Endothelial cell of umbilical vein (primary cell): ENCODE results near the gene LTBP1. TPM values are rescaled to one million over a fixed set of nuclear protein-coding genes. Genes with fewer than 3 reads are reported as not detected.
A peak's percentile ranks its signal among the peaks of the same experiment; 100 is the strongest.

Experiments
- BruUV-seq: library from RNA; stranded (reverse); fragments of 400-500 nt; replicated peaks from 2 replicates; lab custom pipeline; 2021; lab: Mats Ljungman, UMichigan
- CTCF ChIA-PET: fragments of 300-600, 350-600 bp; sonication (Branson Sonifier 250); formaldehyde crosslinking; loops from one replicate; lab custom pipeline; 2021; ENCODE audit warnings: antibody characterized with exemption, inconsistent platforms; lab: Charles Lee
- POLR2A ChIA-PET: fragments of 300-600, 350-600 bp; sonication (Branson Sonifier 250); formaldehyde crosslinking; loops from one replicate; lab custom pipeline; 2021; ENCODE audit warnings: antibody characterized with exemption, inconsistent platforms; lab: Charles Lee
- DNase-seq: peaks from one replicate; pipeline ENCODE4 v3.0.0-alpha.2; 2011; ENCODE audit warnings: low read depth, low spot score
- FAIRE-seq: peaks from 2 replicates; lab custom pipeline; 2011; peaks lifted over from hg19 to GRCh38; lab: Jason Lieb, UNC
- H2AFZ ChIP-seq: 2 replicates; pipeline ENCODE4 v1.6.0; 2012; ENCODE audit warnings: low read depth, low read length, control low read depth, inconsistent platforms
- H3K27ac ChIP-seq: 2 replicates; pipeline ENCODE4 v1.5.1; 2011; ENCODE audit warnings: low read depth, mild to moderate bottlenecking, control low read depth, low read length, moderate library complexity; ENCODE audit not compliant: insufficient read depth
- H3K27me3 ChIP-seq, 2 experiments: 2 replicates each; pipeline versions ENCODE4 v1.6.0 to v1.6.1; 2011; ENCODE audit warnings: low read length in 2 of 2, mixed read lengths in 1 of 2; ENCODE audit not compliant: control insufficient read depth in 2 of 2, insufficient read depth in 2 of 2
- H3K36me3 ChIP-seq, 2 experiments: 2 replicates in 1 of 2; 3 replicates in 1 of 2; pipeline ENCODE4 v1.5.1; 2011; ENCODE audit warnings: low read length in 2 of 2, mild to moderate bottlenecking in 1 of 2, moderate library complexity in 1 of 2; ENCODE audit not compliant: control insufficient read depth in 2 of 2, insufficient read depth in 2 of 2; ENCODE audit errors: extremely low read depth in 1 of 2
- H3K4me1 ChIP-seq: 3 replicates; pipeline ENCODE4 v1.5.1; 2011; ENCODE audit warnings: mild to moderate bottlenecking, low read length; ENCODE audit not compliant: control insufficient read depth, insufficient read depth; ENCODE audit errors: extremely low read depth
- H3K4me2 ChIP-seq: 2 replicates; pipeline ENCODE4 v1.6.1; 2011; ENCODE audit warnings: low read length, control low read depth, mixed read lengths; ENCODE audit not compliant: insufficient read depth
- H3K4me3 ChIP-seq, 3 experiments: fragments of 200-600 bp in 1 of 3; sonication (generic), shearing (Covaris generic) in 1 of 3; replicated peaks in 1 of 3; 2 replicates each; pipeline ENCODE4 v1.5.1; 2011 to 2016; ENCODE audit warnings: control low read depth in 3 of 3, low read length in 3 of 3, mild to moderate bottlenecking in 2 of 3, inconsistent platforms in 1 of 3, low read depth in 1 of 3, moderate library complexity in 1 of 3; ENCODE audit not compliant: insufficient read depth in 1 of 3
- H3K79me2 ChIP-seq: 2 replicates; pipeline ENCODE4 v1.6.0; 2012; ENCODE audit warnings: low read length, inconsistent platforms; ENCODE audit not compliant: control insufficient read depth, insufficient read depth
- H3K9ac ChIP-seq: replicated peaks from 2 replicates; pipeline ENCODE3; 2011; ENCODE audit warnings: low read length, control low read depth; ENCODE audit not compliant: insufficient read depth; ENCODE audit errors: extremely low read depth
- H3K9me1 ChIP-seq: replicated peaks from 3 replicates; pipeline ENCODE4 v1.6.0; 2011; ENCODE audit warnings: mild to moderate bottlenecking, low read length; ENCODE audit not compliant: control insufficient read depth, insufficient read depth; ENCODE audit errors: extremely low read depth
- H3K9me3 ChIP-seq: replicated peaks from 2 replicates; pipeline ENCODE4 v1.5.1; 2012; ENCODE audit warnings: low read length, inconsistent platforms; ENCODE audit not compliant: control insufficient read depth, insufficient read depth
- H4K20me1 ChIP-seq: replicated peaks from 2 replicates; pipeline ENCODE3; 2011; ENCODE audit warnings: mild to moderate bottlenecking, low read length; ENCODE audit not compliant: control insufficient read depth, insufficient read depth; ENCODE audit errors: extremely low read depth
- EZH2 ChIP-seq: IDR thresholded peaks from 2 replicates; pipeline ENCODE4 v1.6.1; 2012; ENCODE audit warnings: borderline replicate concordance, low read depth, mild to moderate bottlenecking, moderate library complexity, low read length, inconsistent platforms; ENCODE audit not compliant: severe bottlenecking
- FOS ChIP-seq: IDR thresholded peaks from 2 replicates; pipeline ENCODE4 v1.6.1; 2011; ENCODE audit warnings: mild to moderate bottlenecking, low read length, moderate library complexity, borderline replicate concordance; ENCODE audit not compliant: insufficient read depth
- GATA2 ChIP-seq: IDR thresholded peaks from 2 replicates; pipeline ENCODE4 v1.7.0; 2011; ENCODE audit warnings: low read depth, mild to moderate bottlenecking, moderate library complexity, mixed read lengths, low read length; ENCODE audit not compliant: insufficient read length, insufficient read depth
- JUN ChIP-seq: IDR thresholded peaks from 2 replicates; pipeline ENCODE4 v1.6.1; 2011; ENCODE audit warnings: borderline replicate concordance, low read depth; ENCODE audit not compliant: insufficient read length, insufficient read depth
- MYC ChIP-seq: IDR thresholded peaks from one replicate; pipeline ENCODE4 v1.6.1; 2011; ENCODE audit warnings: mild to moderate bottlenecking, low read depth, low read length
- POLR2A ChIP-seq: IDR thresholded peaks from 2 replicates; pipeline ENCODE4 v1.6.1; 2012; ENCODE audit warnings: low read depth, mild to moderate bottlenecking, control low read depth, low read length
- POLR2AphosphoS5 ChIP-seq: IDR thresholded peaks from 2 replicates; pipeline ENCODE4 v1.6.1; 2012; ENCODE audit warnings: low read depth, mild to moderate bottlenecking, control low read depth, low read length, moderate library complexity; ENCODE audit not compliant: insufficient read depth
- dilution Hi-C: fragments of 300-500 bp; cut with MboI; formaldehyde crosslinking; loops from one replicate; pipeline ENCODE4 v1.15.0; 2019; ENCODE audit warnings: low sequenced_read_pairs; ENCODE audit not compliant: extremely low pct_ligation_motif_present
- intact Hi-C: fragments of 100-400 bp; cut with micrococcal nuclease; formaldehyde crosslinking; loops from one replicate; pipeline ENCODE4 v1.10.0; 2022
- polyA plus RNA-seq, 4 experiments: library from polyadenylated mRNA; depleted of rRNA in 3 of 4; stranded (reverse) in 3 of 4; unstranded in 1 of 4; fragments of >200 nt; gene quantifications; 2 replicates each; pipeline versions ENCODE4 v1.2.1 to v1.2.3, GENCODE V29; 2011 to 2012; ENCODE audit warnings: missing spikeins in 1 of 4
- total RNA-seq: library from RNA; stranded (reverse); gene quantifications from 2 replicates; pipeline ENCODE4 v1.2.3, GENCODE V29; 2021
- TF ChIP-seq, protein P1 (sequence below): IDR thresholded peaks from 2 replicates; pipeline ENCODE4 v1.6.1; 2011; ENCODE audit not compliant: insufficient read depth, insufficient read length
- TF ChIP-seq, protein P2 (sequence below), 2 donors: IDR thresholded peaks; 1 replicate in 1 of 2; 2 replicates in 1 of 2; pipeline ENCODE4 v1.5.1; 2011; ENCODE audit warnings: low read length in 2 of 2, mild to moderate bottlenecking in 2 of 2, moderate library complexity in 2 of 2, control low read depth in 1 of 2, inconsistent platforms in 1 of 2, low read depth in 1 of 2; ENCODE audit not compliant: insufficient read depth in 1 of 2; ENCODE audit errors: extremely low read depth in 1 of 2

Gene LTBP1
- total and polyA plus RNA-seq, 2 donors (not counting 3 experiments of a cell fraction or from before 2014, with no cell fraction given): 57.4 to 68.2 TPM

DNA sequence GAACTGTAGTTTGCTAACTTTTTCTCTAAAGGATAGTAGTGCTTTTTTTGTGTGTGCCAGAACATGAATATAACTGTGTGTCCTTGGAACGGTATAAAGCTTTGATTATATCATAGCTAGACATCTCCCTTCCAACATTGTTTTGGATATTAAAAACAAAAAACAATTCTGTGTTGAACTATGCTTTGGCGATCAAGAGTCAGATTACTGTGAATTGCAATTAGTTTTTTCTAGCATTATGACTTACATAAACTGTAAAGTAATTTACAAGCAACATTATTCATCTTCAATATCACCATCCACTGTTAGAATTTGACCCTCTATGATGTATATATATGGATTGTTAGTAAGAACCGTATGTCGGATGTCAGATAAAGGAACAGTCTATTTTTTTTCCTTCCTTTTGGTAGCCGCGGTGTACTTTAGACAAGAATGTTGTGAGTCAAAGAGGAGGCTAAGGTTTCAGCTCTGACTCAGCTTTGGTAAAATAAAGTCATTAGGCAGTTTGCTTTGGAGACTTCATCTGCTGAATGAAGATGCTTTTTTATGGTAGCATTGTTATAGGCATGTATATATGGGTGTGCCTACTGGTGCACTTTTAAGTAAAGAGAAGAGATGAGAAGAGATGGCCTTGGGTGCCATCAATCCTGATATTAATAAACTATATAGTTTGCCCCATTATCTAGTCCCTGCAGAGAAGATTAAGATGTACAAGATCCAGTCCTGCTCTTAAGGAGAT lies 76.4 kb downstream of the LTBP1 start:
- no peaks in the 10 kb centered on the region for H3K9me1 ChIP-seq
- TF ChIP-seq, protein P1, sequence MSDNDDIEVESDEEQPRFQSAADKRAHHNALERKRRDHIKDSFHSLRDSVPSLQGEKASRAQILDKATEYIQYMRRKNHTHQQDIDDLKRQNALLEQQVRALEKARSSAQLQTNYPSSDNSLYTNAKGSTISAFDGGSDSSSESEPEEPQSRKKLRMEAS: no peak
- peak; percentile 80 for TF ChIP-seq POLR2AphosphoS5
- TF ChIP-seq GATA2: peak; percentile 91
- TF ChIP-seq JUN: peak; percentile 89
- TF ChIP-seq MYC: no peak
- TF ChIP-seq, protein P2, sequence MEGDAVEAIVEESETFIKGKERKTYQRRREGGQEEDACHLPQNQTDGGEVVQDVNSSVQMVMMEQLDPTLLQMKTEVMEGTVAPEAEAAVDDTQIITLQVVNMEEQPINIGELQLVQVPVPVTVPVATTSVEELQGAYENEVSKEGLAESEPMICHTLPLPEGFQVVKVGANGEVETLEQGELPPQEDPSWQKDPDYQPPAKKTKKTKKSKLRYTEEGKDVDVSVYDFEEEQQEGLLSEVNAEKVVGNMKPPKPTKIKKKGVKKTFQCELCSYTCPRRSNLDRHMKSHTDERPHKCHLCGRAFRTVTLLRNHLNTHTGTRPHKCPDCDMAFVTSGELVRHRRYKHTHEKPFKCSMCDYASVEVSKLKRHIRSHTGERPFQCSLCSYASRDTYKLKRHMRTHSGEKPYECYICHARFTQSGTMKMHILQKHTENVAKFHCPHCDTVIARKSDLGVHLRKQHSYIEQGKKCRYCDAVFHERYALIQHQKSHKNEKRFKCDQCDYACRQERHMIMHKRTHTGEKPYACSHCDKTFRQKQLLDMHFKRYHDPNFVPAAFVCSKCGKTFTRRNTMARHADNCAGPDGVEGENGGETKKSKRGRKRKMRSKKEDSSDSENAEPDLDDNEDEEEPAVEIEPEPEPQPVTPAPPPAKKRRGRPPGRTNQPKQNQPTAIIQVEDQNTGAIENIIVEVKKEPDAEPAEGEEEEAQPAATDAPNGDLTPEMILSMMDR (IDR thresholded peaks at IDR 0.05; ENCODE audit: extremely low read depth in 1 of 2, insufficient read depth in 1 of 2, low read depth in 1 of 2, low read length in 2 of 2): no peak
- no peak for TF ChIP-seq EZH2
- TF ChIP-seq POLR2A: peak; percentile 52
- peak; percentile 82 for TF ChIP-seq FOS
- H3K4me3 ChIP-seq: no peak overlapping the region
- peak; percentile 98 for DNase-seq
- H3K9ac ChIP-seq: peak overlapping the region; percentile 77
- no peaks in the 10 kb centered on the region for H3K9me3 ChIP-seq
- POLR2A ChIA-PET: interaction anchor here (0.7 kb wide), 1 partner anchor 47 kb away, joined by 3 read pairs; no protein-coding TSS in a partner anchor
- H2AFZ ChIP-seq: no peak overlapping the region
- dilution Hi-C loops (no loop called here), intact Hi-C loops (loop anchor here (1.0 to 10.0 kb wide), 15 partner anchors 41 to 562 kb away; partner anchors contain the start of gene LTBP1)
- H3K4me1 ChIP-seq: peaks cover 41% of the 10 kb centered on the region
- no peaks in the 10 kb centered on the region for H3K27me3 ChIP-seq
- peak overlapping the region; percentile 88 for H3K27ac ChIP-seq
- peak; percentile 80 for FAIRE-seq
- H4K20me1 ChIP-seq: no peaks in the 10 kb centered on the region
- peaks cover 0 to 3% of the 10 kb centered on the region in 2 experiments for H3K36me3 ChIP-seq
- no TSS peak for BruUV-seq
- H3K4me2 ChIP-seq: peak overlapping the region; percentile 81
- H3K79me2 ChIP-seq: peaks cover 2% of the 10 kb centered on the region
- CTCF ChIA-PET: interaction anchor here (0.7 to 3.2 kb wide), 9 partner anchors 10 to 560 kb away, joined by 3 to 26 read pairs (median 3); partner anchors contain the start of gene LTBP1
